ENCODE data around the gene ADAMTS4.

The ADAMTS4 gene

GRCh38 chr1:161196521-161197451, 2.1 kb downstream of the ADAMTS4 start:
- peak; percentile 89 for DNase-seq (ENCODE audit: low spot score)

DNA sequence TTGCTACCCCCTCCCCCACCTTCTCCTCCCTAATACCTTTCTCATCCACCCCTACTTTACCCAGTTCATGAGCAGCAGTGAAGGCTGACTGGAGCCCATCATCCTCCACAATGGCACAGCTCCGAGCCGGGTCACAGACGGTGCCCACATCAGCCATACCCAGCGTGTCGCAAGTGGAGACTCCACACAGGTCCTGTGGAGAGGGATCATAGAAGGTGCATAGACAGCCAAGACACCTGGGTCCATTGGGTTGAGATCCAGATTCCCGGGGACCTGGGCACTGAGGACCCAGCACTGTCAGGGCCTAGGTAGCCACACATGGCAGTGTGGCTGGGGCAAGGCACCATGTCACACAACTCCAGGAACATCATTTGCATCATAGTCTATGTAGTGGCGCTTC, 2.7 kb downstream of the ADAMTS4 start:
- no peak for DNase-seq (ENCODE audit: low spot score)

GRCh38 chr1:161195171-161195570, 3.7 kb downstream of the ADAMTS4 start:
- DNase-seq (ENCODE audit: low spot score): no peak

DNA sequence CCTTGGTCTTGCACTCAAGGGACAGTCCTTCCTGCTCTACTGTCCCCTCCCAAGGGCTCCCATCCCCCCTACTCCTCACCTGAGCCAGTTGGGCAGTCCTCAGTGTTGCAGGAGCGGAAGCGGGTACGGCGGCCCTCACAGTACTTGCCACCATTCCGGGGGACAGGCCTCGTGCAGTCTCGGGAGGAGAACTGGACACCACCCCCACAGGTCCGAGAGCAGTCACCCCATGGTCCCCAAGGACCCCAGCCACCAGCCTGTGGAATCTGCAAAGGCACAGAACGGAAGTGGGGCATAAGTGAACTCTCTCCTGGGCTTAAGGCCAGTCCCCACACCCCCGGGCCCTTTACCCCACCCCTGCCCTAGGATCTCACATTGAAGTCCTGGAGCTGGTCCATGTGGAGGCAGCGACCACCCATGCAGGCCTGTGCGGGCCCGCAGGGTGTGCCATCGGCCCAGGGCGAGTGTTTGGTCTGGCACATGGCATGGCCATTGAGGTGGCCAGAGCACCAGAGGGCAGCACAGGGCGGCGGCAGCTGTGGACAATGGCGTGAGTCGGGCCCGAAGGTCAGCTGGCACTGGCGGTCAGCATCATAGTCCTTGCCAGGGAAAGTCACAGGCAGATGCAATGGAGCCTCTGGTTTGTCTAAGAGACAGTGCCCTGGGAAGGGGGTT, 5.2 kb downstream of the ADAMTS4 start:
- no peak for DNase-seq (ENCODE audit: low spot score)

- peak; percentile 84 for DNase-seq (ENCODE audit: low spot score)
Observed at GRCh38 chr1:161192476-161193465, 6.1 kb downstream of the ADAMTS4 start.

DNA sequence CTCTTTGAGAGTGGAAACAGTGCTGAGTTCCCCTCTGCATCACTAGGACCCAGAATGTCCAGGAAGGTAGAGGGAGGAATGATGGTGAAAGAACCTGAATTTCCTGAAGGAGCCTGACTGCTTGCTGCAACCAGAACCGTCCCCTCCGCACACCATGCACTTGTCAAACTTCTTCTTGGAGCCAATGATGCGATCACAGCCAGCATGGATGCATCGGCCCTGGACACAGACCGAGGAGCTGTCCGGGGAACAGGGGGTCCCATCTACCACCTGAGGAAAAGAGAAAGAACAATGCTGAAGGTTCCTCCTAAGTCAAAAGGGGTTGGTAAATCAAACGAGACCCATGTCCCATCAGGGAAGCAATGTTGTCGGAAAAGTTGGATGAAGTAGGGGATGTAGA, 6.9 kb downstream of the ADAMTS4 start:
- DNase-seq (ENCODE audit: low spot score): no peak

- DNase-seq (ENCODE audit: low spot score): no peak
Observed at GRCh38 chr1:161190962-161191521, 7.8 kb downstream of the ADAMTS4 start.

DNA sequence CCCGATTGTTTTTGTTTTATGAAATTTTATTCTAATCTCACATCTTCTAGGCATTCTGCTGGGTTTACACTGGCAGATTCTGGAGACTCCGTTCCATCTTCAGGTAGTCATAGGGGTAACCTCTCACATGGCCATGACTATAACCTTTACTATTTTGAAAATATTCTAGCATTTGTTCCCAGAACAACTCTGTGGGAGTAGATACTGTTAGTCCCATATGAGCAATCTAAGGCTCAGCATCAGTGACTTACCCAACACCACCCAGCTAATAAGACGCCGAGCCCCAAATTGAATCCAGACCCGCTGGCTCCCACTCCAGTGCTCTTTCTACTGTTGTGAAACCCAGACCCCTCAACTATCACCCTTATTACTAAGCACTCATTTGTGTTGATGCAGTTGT, 9.8 kb downstream of the ADAMTS4 start:
- no peak for DNase-seq (ENCODE audit: low spot score)

- no peak for DNase-seq (ENCODE audit: low spot score)
Observed at GRCh38 chr1:161188381-161188780, 10.5 kb downstream of the ADAMTS4 start.

GRCh38 chr1:161187311-161187710, 11.5 kb downstream of the ADAMTS4 start:
- no peak for DNase-seq (ENCODE audit: low spot score)

GRCh38 chr1:161185732-161186311, 13.0 kb downstream of the ADAMTS4 start:
- no peak for DNase-seq (ENCODE audit: low spot score)

DNA sequence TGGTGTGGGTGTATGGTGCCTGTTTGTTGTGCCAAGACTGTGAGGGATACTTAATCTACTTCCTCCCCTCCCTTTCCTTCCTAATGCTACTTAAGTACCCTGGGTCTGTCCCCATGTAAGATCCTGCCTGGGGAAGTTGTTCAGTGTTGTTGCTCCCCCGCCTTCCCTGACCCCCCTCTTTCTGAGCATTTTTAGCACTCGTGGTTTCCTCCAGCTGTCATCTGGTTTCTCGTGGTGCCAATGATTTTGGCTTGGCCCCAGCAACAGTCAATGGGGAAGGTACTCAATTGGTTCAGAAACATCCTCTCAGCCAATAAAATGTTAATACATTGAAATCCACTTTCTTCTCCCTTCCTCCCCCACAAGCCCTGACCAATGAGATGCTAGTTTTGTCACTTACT, 13.6 kb downstream of the ADAMTS4 start:
- peak; percentile 83 for DNase-seq (ENCODE audit: low spot score)

GRCh38 chr1:161182214-161182613, 16.6 kb downstream of the ADAMTS4 start:
- DNase-seq (ENCODE audit: low spot score): peak; percentile 44

DNA sequence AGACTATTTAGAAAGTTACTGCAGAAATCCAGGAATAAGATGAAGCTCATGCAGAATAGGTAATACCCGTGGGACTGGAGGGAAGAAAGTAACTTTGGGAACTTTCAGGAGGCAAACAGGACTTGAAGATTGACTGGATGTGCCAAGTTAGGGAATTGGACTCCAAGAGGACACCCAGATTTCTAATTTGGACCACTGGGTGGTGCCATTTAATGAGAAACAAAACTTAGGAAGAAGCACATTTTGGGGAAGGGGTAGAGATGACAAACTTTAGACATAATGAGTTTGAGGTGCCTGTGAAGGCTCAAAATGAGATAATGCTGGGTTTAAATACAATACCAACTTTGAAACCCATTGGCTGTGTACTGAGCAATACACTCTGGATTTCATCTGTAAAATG, 18.2 kb downstream of the ADAMTS4 start:
- DNase-seq (ENCODE audit: low spot score): no peak

GRCh38 chr1:161179698-161180097, 19.2 kb downstream of the ADAMTS4 start:
- DNase-seq (ENCODE audit: low spot score): no peak

- DNase-seq (ENCODE audit: low spot score): no peak
Observed at GRCh38 chr1:161177936-161178244, 21.0 kb downstream of the ADAMTS4 start.

GRCh38 chr1:161177112-161177935, 21.5 kb downstream of the ADAMTS4 start, which contains the start of gene B4GALT3:
TSS of gene B4GALT3 (minus strand) at chr1:161177507. CDS start at chr1:161176060, 1,447 bp downstream.
- DNase-seq (ENCODE audit: low spot score): peak; percentile 97

DNA sequence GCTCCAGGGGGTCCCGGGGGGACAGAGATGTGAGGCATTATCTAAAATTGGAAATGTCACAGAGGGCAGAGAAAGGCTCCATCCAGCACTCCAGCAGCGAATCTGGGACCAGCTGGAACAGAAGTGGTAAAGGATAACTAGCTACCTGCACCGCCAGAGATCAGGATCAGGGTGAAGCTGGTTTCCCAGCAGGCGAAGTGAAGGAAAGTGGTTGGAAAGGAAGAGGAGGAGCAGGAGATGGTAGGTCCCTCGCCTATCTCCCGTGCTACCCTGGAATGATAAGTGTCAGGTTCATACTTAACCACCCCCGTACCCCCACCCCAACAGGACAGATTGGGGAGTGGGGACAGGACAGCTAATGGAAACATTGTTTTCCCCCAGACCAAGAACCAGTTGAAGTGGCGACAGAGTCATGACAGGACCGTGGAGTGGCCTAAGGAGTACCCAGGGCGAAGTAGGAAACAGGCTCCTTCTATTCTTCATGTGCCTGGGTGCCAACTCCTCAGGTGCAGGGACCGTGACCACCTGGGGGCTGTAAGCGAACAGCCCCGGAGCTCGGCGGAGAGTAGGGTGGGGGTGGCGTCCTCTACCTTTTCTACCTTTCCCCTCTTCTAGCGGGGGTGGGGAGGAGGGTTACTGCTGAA, 22.3 kb downstream of the ADAMTS4 start:
- no peak for DNase-seq (ENCODE audit: low spot score)

GRCh38 chr1:161175771-161176453, 22.9 kb downstream of the ADAMTS4 start:
- DNase-seq (ENCODE audit: low spot score): no peak

All from GM03348 (cell line).